Measurements from ENCODE around the gene SLC1A1.
"Not testable (repeated sequence)": the region's sequence is repeated elsewhere in the genome, so short reads cannot be mapped to it uniquely, and the experiment has no call there.

SLC1A1 gene

DNA sequence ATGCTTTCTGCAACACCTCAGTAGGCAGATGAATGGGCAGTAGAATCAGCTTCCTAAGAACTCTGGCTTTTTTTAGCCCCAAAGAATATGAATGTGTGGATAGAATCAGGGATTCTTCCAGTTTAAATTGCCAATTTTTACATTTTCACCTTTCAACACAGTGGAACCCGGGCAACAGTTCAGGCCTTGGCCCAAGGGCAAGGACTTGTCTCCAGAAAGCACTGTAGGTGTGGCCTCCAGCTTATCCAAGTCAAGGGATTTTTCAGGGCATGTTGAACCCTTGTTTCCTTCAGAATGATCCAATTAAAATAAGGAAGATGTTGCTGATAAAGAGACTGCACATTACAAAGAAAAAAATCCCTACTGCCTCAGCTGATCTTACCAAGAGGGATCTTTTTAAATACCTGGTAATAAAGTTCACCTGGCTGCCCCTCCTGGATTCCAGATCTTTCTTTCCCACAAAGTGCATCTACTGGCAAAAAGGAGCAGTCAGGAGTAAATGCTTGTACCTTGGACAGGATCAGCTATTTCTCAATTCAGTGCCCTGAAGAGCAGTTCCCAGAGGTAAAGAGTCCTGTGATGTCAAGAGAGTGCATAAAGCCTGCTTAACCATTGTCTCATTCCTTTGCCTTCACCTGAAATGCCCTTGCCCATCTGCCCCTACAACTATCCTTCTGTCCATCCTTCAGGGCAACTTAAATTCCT, 91.7 kb downstream of the SLC1A1 start:
- DNase-seq: no peak

DNA sequence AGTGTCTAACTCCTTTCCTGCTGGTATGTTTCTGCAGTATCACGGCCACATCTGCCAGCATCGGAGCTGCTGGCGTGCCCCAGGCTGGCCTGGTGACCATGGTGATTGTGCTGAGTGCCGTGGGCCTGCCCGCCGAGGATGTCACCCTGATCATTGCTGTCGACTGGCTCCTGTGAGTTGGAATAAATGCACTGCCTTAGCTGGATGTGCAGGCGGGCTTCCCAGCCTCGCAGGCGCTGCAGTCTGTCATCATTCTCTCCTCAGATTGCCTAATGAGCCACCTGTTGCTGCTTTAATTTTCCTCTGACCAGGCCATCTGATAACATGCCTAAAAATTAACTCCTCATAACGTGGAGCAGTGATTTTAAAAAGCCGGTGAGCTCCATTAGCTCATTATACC, 92.7 kb downstream of the SLC1A1 start:
- DNase-seq: peak; percentile 74

DNA sequence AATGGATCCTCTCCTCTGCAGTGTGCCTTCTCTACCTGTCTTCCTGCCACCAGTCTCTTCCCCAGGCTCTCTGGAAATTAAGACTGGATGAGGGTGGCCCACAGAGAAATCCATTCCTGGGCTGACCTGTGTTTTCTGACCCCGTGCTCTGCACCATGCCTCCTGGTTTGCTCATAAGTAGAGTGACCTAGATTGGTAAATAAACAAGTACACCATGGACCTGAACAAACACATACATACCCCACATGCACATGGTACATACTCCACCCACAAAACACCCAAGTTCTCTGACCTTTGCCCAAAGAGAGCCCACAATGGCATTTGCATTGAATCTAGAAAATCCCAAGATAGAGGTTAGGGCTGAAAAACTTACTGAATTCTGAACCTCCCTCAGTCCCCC, 94.4 kb downstream of the SLC1A1 start:
- no peak for DNase-seq

DNA sequence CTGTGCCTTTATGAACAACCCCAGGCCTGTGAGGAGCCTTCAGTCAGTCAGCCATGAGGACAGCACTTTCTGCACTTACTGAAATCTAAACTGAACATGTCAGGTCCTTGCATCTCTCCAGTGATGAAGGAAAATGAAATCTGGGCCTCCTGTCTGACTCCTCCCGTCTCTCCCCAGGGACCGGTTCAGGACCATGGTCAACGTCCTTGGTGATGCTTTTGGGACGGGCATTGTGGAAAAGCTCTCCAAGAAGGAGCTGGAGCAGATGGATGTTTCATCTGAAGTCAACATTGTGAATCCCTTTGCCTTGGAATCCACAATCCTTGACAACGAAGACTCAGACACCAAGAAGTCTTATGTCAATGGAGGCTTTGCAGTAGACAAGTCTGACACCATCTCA, 94.9 kb downstream of the SLC1A1 start:
- no peak for DNase-seq

DNA sequence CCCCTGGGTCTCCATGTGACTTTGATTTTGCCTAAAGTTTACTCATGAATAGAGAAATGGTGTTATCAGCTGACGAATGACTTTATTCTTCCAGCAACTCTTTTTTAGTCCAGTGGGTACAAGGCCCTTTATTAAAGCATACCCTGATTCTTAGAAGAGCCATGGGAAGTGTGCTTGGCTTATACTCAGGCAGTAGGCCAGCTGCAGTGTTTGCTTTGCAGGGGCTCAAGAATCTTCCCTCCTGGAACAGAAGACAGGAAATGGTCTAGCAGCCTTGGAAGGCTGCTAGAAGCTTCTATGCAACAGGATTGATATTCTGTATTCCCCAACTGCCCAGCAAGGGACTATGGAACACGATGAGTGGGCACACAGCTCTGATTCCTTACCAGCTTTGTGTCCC, 98.5 kb downstream of the SLC1A1 start:
- DNase-seq: no peak

DNA sequence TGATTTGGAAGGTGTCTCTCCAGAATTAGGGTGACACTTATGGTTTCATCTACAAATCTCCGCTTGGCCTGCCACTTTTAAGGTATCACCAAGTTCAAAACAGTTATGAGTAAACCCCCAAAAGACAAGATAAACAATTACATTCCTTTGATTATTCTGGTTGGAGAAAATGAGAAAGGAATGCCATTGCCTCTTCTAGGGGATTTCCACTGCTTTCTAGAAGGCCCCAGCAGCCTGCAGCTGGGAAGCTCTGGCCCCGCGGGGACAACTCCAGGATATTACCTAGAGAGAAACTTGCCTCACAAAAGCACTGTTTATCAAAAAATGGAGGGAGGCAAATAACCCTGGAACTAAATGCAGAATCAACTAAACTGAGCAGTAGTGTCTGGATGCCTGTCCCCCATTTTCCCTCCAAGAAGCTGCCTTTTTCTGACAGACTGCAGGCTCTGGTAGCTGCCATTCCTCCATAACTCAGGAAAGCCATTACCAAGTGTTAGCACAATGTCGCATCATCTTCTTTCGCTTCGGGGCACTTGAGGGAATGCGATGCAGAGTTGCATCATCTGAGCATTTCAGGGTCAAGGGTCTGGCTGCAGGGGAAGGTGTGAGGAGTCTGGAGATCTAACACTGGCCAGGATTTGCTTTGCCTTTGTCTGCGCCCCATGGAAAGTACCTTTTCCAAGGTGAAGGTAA, 100.3 kb downstream of the SLC1A1 start:
- no peak for DNase-seq

DNA sequence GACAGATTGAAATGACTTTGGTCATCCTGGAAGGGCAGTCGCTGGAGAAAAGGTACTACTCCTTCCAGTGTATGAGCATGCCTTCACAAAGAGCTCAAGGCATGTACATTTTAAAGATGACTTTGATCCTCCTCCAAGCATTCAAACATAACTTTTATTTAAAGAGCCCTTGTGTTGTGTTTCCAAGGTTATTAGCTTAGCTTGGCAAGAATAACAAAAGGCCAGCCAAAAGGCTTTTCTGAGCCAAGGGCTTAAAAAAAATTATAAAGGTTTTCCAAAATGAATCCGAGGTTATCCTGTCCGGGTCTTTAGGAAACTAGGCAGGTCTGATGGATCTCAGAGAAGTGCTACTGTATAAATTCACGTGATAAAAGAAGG, 100.8 kb downstream of the SLC1A1 start:
- no peak for DNase-seq

DNA sequence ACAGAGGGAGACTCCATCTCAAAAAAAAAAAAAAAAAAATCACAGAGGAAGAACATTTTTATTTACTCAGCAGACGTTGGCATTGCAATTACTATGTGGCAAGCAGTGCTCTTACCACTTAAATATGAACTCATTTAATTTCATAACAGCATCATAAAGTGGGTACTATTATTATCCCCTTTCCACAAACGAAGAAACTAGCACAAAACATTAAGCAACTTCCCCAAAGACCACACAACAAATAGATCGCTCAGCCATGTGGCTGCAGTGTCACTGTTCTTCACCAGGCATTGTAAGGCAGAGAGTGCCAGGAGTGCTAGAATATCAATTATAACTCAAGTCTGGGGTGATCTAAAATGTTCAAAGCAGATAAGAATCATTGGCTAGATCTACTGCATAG, 102.0 kb downstream of the SLC1A1 start:
- DNase-seq: no peak

DNA sequence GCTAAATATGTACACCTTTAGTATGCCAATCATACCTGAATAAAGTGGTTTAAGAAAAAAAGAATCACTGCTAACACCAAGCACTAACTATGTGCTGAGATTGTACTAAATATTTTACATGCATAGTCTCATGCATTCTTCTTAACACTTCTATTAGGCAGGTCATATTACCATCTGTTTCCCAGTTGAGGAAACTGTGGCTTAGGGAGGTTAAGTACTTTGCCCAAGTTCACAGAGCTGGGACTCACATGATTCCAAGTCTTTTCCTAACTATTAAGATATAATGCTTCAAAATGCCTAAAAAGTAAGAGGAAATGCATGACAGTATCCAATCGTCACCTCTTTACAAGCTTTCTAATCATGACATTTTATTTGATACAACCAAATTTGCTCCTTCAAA, 102.6 kb downstream of the SLC1A1 start:
- no peak for DNase-seq

DNA sequence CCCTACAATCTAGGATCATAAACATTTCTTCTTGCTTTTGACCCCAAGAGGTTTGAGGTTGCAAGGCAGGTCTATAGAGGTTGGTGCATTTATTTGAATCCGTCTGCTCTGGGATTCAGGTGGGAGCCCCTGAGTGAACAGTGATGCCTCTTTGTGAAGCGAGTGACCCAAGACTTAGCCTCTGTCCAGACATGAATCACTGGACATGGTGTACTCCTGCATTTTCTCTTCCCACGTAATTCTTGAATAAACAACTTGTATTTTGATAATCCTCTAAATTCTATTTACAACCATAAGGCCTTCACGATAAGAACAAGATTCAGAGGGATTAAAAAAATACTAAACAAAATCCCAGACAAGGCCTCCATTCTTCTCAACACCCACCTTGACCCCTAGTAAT, 104.3 kb downstream of the SLC1A1 start:
- no peak for DNase-seq

DNA sequence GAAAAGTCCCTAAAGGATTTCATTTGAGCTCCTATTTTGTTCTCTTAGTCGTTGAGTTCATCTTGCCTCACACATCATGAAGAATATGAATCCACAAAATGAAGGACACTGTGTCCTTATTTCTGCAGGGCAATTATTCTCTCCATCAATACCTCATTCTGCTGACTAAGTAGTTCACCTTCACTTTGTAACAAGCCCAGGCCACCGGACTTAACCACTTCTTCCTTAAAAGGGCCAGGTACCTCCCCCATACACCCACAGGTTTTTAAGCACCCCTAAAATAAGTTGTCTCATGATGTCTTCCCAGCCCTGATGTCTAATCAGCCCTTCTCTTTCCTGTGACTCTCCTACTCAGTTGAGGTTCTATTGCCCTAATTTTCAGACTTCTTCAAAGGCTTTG, 104.7 kb downstream of the SLC1A1 start:
- no peak for DNase-seq

DNA sequence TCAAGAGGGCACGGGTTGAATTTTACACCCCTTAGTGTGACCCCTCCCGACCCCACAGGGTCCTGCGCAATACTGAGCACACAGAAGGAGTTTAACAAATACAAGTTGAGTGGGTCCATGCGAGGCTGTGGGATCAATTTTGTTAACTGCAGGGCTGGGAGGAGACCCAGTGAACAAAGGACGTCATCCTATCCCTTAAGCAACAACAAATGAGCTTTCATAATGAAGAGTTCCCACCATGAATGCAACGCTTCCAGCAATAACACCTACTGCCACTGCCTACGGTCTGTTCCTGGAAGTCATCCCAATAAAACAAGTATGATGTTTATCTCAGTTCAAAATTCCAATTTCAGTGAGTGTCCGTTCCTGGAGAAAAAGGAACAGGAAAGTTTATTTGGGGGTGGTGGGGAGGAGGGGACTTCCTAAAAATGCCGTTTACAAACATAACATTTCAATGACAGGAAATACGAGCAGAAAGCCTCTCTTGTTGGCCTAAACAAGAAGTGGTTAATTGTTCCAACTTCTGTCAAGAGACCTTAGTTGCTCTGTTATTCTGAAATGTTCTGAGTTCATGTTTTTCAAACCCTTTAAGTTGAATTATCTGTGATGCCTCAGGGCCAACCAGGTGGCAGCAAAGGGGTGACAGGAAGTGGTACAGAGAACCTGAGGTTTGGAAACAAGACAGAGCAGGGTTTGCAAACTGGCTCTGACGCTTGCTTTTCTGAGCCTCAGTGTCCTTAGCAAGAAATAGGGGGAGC, 106.1 kb downstream of the SLC1A1 start:
- DNase-seq: no peak

DNA sequence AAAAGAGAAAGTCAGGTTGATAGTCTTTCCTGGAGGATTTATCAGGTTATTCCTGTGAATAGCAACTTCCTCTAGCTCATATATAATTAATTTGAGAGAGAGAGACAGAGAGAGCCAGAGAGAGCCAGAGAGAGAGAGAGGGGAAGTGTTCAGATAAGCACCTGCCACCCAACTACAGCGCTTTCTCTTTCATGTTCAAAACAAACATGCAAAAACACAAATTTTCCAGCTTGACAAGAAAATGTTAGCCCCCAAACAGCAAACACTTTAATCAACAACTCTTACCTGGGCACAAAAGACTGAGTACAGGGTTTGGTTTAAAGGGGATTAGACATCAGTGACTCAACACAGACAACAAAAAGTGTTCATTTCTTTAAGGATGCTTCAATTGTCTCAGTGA, 110.1 kb downstream of the SLC1A1 start:
- no peak for DNase-seq

DNA sequence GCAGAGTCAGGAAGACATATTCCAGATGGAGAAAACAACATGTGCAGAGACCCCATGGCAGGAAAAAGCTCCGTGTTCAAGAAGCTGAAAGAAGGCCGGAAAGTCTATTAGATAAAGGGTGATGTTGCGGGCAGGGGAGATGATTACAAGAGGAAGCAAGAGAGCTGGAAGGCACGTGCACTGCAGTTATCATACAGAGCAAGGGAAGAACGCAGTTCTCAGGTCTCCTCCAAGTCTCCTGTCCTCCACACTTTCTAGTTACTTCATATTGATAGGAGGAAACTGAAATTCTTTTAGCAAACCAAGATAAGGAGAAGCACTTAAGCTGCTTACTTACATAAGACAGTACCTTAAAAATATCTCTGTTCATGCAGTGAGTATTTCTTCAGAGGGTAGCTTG, 113.6 kb downstream of the SLC1A1 start:
- DNase-seq: no peak

DNA sequence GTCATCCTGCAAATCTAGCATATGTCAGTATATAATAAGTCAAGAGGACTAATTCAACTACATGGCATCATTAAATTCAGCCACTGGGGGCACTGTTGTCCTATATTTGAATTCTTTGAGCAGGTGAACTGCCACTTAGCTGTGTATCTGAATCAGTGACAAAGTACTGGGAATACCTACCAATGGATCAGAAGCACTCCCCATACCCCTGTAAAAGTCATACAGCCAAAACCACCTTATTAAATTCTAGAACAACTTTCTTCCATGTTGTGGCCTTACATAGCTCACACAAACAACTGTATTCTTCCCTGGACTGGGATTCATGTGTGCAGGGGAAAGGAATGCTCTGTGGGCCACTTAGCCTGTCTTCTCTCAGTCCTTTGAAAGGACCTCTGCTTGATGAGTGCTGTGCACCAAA, 114.4 kb downstream of the SLC1A1 start:
- peak; percentile 40 for DNase-seq

DNA sequence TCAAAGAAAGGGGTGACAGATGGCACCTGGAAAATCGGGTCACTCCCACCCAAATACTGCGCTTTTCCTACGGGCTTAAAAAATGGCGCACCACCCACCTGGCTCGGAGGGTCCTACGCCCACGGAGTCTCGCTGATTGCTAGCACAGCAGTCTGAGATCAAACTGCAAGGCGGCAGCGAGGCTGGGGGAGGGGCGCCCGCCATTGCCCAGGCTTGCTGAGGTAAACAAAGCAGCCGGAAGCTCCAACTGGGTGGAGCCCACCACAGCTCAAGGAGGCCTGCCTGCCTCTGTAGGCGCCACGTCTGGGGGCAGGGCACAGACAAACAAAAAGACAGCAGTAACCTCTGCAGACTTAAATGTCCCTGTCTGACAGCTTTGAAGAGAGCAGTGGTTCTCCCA, 115.8 kb downstream of the SLC1A1 start:
- DNase-seq: not testable (repeated sequence)

DNA sequence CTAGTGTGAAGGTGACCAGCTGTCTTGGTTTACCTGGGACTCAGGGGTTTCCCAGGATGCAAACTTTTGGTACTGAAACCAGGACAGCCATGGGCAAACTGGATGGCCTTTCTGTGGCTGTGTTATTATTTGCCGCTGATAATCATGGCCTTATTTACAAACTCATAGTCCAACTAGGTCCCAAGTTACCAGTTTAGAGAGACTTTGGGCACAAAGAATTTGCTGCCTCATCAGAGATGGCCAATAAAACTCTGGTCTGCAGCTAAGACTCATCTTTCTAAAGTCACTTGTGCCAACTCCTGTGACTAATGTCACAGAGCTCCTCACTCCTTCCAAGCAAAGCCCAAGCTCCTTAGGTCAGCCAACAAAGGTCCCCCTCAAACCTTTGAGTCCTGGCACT, 124.4 kb downstream of the SLC1A1 start:
- no peak for DNase-seq

DNA sequence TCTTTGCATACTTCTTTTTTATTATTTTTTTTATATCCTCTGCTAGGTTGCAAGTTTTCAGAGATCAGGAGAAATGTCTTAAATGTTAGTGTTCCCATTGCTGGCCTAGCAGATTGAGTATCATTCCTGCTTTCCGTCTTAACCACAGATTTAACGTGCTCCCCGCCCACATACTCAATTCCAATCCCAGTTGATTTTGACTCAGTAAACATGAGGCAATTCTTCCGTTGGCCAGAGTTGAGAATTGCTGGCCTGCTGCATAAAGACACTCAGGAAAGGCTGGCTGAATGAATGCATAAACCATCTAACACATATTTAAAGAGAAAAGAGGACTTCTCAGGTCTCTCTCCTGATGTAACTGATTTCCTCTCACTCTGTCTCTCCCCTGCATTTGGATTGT, 125.0 kb downstream of the SLC1A1 start:
- DNase-seq: no peak

DNA sequence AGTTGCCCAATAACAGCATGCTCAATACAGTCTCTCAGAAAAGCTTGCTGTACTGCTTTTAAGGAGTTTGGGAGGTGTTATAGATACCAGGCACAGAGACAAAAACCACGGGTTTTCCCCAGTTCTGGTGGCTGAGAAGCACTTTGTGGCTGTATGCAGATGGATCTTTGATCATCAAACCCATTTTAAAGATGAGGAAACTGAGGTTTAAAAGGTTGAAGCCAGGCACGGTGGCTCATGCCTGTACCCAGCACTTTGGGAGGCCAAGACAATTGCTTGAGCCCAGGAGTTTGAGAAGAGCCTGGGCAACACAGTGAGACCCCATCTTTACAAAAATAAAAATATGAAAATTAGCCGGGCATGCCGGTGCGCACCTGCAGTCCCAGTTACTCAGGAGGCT, 125.5 kb downstream of the SLC1A1 start:
- no peak for DNase-seq

DNA sequence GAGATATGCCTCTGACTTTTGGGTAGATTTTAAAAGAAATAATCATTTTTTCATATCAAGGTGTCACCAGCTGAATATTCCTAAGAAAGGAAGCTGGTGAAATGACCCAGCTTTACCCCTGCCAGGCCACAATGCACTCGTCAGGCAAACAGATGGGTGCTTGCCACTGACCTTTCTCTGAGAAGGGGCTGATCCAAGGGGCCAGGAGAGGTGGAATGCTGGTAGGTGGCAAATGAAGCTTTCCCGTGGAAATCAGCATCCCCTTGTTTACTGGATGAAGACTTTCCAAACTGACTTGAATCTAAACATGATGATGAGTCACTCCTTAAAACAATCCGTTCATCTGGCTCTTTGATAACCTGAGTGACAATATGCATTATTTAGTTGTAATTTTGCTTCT, 127.5 kb downstream of the SLC1A1 start:
- DNase-seq: no peak

DNA sequence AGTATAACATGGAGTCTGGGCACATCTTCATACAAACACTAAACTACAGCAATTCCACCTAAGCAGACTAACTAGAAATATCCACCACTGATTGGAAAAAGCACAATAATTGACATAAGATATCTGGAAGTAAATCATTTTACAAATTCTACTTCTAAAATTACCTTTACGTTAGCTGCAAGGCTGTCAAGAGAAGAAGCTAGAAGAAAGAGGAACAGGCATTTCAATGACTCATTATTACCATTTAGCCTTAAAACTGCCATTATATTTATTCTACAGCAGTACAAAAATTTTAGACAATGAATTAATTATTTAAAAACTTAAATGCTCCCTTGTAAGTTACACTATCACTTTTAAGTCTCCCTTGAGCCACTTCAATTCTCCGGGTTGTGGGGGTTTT, 128.4 kb downstream of the SLC1A1 start:
- DNase-seq: no peak

DNA sequence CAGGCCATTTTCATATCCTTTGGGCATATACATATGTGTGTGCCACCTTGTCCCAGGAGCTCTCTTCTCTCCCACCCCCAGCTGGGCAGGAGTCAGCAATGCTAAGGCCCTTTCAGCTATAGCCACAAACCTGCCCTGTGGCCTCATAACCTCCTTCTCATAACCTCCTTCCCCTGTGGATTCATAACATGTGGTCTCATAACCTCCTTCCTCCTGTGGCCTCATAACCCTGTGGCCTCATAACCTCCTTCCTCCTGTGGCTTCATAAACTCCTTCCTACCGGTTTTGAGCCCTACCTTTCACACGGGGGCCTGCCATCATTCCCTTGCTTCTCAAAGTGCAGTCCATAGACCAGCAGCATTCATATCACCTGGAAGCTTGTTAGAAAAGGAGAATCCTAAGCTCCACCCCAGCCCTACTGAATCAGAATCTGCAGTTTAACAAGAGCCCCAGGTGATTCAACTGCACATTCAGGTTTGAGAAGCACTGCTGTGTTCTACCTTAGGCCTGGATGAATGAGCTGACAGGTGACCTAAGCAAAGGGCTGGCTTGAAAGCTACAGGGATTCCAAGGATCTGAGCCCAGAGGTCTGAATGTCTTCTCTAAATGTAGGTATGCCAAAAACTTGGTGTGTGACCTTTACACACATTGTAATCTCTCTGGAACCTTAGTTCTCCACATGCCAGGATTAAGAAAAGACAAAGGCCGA, 129.9 kb downstream of the SLC1A1 start:
- no peak for DNase-seq

DNA sequence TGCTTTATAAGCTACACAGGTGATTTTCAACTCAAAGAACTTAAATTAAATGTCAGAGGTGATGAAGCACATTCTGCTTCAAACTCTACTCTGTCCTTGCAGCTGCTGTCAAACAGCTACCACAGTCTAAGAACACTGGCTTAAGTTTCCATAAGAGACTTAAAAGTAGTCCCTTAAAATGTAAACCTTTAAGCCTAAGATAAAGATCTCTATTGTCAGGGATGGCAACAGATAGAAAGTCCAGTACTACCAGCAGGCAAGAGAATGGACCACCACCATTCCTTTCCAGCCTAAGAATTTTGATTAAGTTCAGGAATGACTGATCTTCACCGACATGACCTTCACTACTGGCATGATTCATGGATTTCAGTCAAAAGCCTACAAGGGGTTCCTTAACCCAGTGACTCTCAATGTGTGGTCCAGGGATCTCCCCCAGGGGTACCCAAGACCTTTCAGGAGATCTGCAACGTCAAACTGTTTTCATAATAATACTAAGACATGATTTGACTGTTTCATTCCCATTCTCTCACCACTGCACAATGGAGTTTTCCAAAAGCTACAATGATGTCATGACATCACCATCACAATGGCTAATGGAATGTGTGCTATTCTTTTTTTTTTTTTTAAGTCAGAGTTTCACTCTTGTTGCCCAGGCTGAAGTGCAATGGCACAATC, 130.8 kb downstream of the SLC1A1 start:
- DNase-seq: no peak
